Fibroblast of mammary gland (primary cell): ENCODE data around the gene PIK3CD.
"Not testable (repeated sequence)": the region's sequence is repeated elsewhere in the genome, so short reads cannot be mapped to it uniquely, and the experiment has no call there.

Experiments
- DNase-seq: peaks from one replicate; pipeline ENCODE4 v3.0.0-alpha.2; 2010; ENCODE audit warnings: low read depth
- H3K4me3 ChIP-seq: 2 replicates; pipeline ENCODE4 v1.5.1; 2011; ENCODE audit warnings: low read depth, mild to moderate bottlenecking, low read length, moderate library complexity; ENCODE audit not compliant: control insufficient read depth
- TF ChIP-seq, protein P1 (sequence below): conservative IDR thresholded peaks from 2 replicates; pipeline ENCODE4 v1.5.1; 2011; ENCODE audit warnings: low read depth, low read length, inconsistent platforms; ENCODE audit not compliant: control insufficient read depth, insufficient read depth

PIK3CD gene

DNA sequence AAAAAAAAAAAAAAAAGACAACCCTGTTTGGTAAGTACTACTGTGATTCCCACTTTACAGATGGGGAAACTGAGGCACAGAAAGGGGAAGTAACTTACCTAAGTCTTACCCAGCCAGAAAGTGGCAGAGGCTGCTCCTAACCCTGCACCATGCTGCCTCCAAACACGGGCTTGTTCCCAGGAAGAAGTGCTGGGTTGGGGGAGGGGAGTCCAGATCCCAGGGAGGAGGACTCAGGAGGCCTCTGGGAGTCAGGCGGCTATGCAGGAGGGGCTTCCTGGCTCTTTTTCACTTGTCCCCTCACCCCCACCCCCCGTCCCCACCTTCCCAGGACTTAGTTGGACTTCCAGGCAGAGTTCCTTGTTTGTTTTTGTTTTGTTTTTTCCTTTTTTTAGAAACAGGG, 23.9 kb downstream of the PIK3CD start:
- TF ChIP-seq, protein P1, sequence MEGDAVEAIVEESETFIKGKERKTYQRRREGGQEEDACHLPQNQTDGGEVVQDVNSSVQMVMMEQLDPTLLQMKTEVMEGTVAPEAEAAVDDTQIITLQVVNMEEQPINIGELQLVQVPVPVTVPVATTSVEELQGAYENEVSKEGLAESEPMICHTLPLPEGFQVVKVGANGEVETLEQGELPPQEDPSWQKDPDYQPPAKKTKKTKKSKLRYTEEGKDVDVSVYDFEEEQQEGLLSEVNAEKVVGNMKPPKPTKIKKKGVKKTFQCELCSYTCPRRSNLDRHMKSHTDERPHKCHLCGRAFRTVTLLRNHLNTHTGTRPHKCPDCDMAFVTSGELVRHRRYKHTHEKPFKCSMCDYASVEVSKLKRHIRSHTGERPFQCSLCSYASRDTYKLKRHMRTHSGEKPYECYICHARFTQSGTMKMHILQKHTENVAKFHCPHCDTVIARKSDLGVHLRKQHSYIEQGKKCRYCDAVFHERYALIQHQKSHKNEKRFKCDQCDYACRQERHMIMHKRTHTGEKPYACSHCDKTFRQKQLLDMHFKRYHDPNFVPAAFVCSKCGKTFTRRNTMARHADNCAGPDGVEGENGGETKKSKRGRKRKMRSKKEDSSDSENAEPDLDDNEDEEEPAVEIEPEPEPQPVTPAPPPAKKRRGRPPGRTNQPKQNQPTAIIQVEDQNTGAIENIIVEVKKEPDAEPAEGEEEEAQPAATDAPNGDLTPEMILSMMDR = no peak

DNA sequence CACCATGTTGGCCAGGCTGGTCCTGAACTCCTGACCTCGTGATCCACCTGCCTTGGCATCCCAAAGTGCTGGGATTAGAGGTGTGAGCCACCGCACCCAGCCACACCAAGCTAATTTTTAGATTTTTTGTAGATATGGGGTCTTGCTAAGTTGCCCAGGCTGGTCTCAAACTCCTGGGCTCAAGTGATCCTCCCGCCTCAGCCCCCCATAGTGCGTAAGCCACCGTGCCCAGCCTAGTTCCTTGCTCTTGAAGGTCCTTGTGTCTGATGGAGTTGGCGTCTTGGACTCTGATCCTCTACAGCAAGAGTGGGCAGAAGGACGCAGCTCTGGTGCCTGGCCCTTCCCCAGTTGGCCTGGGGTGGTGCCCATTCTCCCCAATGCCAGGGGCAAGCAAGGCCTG, 24.6 kb downstream of the PIK3CD start:
- DNase-seq, H3K4me3 ChIP-seq: not testable (repeated sequence)

More for the DNA sequence above, 23.9 kb downstream of the PIK3CD start:
- no peak overlapping the region for H3K4me3 ChIP-seq
- no peak for DNase-seq

DNA sequence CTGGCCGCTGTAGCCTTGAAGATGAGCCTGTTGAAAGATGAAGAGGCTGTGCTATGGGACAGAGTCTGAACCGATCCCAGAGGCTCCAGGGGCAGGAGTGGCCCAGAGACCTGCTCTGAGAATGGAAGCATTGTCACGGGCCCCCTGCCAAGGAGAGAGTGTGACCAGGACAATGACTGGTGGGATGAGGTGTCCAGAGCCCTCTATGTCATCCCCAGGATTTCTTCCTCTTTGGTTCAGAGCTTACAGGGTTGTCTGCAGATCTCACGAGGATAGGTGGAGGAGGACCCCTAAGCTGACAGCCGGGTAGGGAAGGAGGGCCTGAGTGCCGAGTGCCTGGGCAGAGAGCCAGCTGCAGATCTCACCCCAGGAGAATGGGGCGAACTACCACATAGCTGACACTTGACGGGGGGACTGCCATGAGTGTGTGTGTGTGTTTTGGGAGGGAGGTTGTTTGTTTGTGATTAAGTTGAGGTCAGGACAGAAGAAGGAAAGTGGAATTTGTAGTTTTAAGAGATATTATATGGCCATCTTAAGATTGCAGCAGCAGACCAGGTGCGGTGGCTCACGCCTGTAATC, 25.4 kb downstream of the PIK3CD start:
- no peak for DNase-seq
- H3K4me3 ChIP-seq = no peak overlapping the region
- TF ChIP-seq, protein P1 = no peak

DNA sequence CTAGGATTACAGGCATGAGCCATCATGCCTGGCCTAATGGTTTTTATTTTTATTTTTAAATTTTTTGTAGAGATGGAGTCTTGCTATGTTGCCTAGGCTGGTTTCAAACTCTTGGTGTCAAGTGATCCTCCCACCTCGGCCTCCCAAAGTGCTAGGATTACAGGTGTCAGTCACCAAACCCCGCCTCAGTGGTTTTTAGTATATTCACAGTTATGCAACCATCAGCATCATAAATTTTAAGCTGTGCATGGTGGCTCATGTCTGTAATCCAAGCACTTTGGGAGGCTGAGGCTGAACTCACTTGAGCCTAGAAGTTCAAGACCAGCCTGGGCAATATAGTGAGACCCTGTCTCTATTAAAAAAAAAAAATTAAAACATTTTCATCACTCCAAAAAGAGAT, 28.6 kb downstream of the PIK3CD start:
- TF ChIP-seq, protein P1 = no peak
- no peak overlapping the region for H3K4me3 ChIP-seq
- DNase-seq = no peak

DNA sequence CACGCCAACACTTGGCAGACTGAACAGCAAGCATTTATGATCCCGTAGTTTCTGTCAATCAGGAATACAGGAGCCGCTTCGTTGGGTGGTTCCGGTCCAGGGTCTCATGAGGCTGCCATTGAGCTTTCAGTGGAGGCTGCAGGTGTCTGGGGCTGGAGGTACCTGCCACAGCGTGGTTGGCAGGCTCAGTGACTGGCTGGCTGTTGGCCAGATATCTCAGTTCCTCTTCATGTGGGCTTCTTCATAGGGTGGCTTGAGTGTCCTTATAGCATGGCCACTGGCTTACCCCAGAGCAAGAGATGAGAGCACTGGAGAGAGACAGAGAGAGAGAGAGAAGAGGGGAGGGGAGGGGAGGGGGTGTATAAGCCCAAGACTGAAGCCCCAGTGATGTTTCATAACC, 29.3 kb downstream of the PIK3CD start:
- no peak for DNase-seq
- TF ChIP-seq, protein P1 = no peak
- H3K4me3 ChIP-seq = no peak overlapping the region

DNA sequence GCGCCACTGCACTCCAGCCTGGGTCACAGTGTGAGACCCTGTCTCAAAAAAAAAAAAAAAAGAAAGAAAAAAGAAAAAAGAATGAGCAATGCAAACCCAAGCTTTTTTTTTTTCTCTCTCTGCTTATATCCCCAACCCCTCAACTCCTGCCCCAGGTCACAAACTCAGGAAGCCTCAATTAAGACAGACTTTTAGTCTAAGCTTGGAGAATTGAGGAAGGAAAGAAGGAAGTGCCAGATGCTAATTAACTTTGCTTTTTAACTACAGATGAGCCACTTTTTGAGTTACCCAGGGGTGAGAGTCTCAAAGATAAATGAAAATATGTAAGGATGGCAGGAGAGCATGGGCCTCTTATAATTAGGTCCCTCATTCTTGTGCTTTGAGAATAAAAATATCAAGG, 33.3 kb downstream of the PIK3CD start:
- DNase-seq = no peak
- TF ChIP-seq, protein P1 = no peak
- H3K4me3 ChIP-seq = no peak overlapping the region

DNA sequence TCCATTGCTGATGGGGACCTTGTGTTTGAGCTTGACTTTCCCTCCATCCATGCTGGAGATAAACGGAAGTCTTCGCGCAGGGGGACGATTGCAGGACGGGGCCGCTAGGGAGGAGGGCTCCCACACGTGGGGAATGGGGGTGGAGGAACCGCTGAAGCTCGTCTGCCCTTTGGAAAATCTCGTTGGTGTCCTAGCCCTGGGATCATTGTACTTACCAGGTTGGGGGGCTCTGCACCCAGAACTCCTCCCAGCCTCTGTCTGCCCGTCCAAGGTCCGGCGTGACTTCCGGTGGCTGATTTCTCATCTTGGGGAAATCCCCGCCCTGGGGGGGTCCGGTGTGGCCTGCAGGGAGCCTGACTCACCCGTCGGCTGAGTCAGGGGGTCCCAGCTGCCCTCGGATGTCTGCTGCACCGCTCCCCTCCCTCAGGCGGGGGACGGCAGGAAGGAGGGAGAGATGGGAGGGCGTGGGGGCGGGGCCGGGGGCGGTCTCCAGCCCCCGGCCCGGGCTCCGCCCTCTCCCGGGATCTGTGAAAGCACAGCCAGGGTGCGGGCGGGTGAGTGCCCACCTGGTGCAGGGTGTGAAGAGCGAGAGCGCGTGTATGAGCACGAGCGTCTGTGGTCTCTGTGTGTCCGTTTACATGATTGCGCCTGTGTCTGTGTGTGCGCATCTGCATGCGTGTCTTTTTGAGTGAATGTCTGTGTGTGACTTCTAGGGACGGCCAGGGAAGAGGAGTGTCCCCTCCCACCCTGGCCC, 35.8 kb downstream of the PIK3CD start:
- H3K4me3 ChIP-seq = peak overlapping the region; percentile 47
- TF ChIP-seq, protein P1 = no peak
- peak; percentile 60 for DNase-seq
